Sigmoid colon (tissue), 3 donors: ENCODE results near the gene LAMB1.

Experiments used
- CTCF ChIP-seq, 4 experiments: fragments of 450-650 bp in 3 of 4; fragments of 200-600 bp in 1 of 4; IDR thresholded peaks; one replicate each; pipeline ENCODE4 v1.5.1; 2016 to 2019; ENCODE audit warnings: antibody characterized with exemption in 4 of 4, mild to moderate bottlenecking in 3 of 4, moderate library complexity in 2 of 4
- POLR2A ChIP-seq, 2 donors: fragments of 450-650 bp; IDR thresholded peaks; one replicate each; pipeline ENCODE4 v1.6.1; 2016; ENCODE audit warnings: antibody characterized with exemption in 2 of 2, mild to moderate bottlenecking in 2 of 2, moderate library complexity in 2 of 2

DNA sequence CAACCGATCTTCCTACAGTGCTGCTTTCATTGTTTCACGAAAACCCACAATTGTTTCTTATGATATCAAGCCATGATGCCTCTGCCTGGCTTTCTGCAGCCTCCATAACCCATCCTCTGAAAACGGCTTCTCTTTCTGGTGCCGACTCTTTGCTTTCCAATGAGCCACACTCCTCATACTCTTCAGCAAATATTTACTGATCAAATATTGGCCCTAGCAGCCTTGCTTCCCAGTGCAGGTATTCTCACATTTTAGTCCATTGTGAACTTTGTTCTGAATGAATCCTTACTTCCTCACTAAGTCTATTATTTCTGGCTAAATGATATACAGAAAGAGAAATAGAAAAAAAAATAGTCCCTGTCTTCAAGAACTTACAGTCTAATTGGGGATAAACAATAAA, 35.5 kb downstream of the LAMB1 start:
- TF ChIP-seq POLR2A (IDR thresholded peaks at IDR 0.05), result no peak
- TF ChIP-seq CTCF (IDR thresholded peaks at IDR 0.05), result no peak
